Activated CD4-positive, alpha-beta T cell treated with anti-CD3 and anti-CD28 coated beads, Interleukin-2, amount 50 U/mL, for 48 hours (primary cell): ENCODE results near the gene NRF1.

Experiments used
- DNase-seq, 2 experiments: peaks; one replicate each; pipeline ENCODE4 v3.0.0-alpha.2; 2020

Gene NRF1

GRCh38 chr7:129688503-129689222 is 77.1 kb downstream of the NRF1 start:
- no peak for DNase-seq

GRCh38 chr7:129689995-129690581 is 78.6 kb downstream of the NRF1 start:
- no peak for DNase-seq

GRCh38 chr7:129690701-129691100 is 79.2 kb downstream of the NRF1 start:
- no peak for DNase-seq

- DNase-seq = no peak
These were observed 87.2 kb downstream of the NRF1 start for GRCh38 chr7:129698516-129699418.

- DNase-seq = no peak
These were observed 90.8 kb downstream of the NRF1 start for GRCh38 chr7:129702316-129702715.

GRCh38 chr7:129702761-129703338 is 91.3 kb downstream of the NRF1 start:
- DNase-seq = no peak

GRCh38 chr7:129703751-129704150 is 92.2 kb downstream of the NRF1 start:
- no peak for DNase-seq

GRCh38 chr7:129707910-129708499 is 96.5 kb downstream of the NRF1 start:
- DNase-seq = no peak

GRCh38 chr7:129713544-129713943 is 102.0 kb downstream of the NRF1 start:
- DNase-seq = no peak

GRCh38 chr7:129714514-129715063 is 103.1 kb downstream of the NRF1 start:
- no peak for DNase-seq

- no peak for DNase-seq
These were observed 108.6 kb downstream of the NRF1 start for GRCh38 chr7:129719980-129720732.

GRCh38 chr7:129721068-129721467 is 109.5 kb downstream of the NRF1 start:
- no peak for DNase-seq

GRCh38 chr7:129723679-129724078 is 112.2 kb downstream of the NRF1 start:
- no peak for DNase-seq

GRCh38 chr7:129724796-129725195 is 113.3 kb downstream of the NRF1 start:
- no peak for DNase-seq

- no peak for DNase-seq
These were observed 117.5 kb downstream of the NRF1 start for GRCh38 chr7:129728875-129729467.

GRCh38 chr7:129729511-129729910 is 118.0 kb downstream of the NRF1 start:
- DNase-seq = no peak

- no peak for DNase-seq
These were observed 118.6 kb downstream of the NRF1 start for GRCh38 chr7:129730159-129730558.

- no peak for DNase-seq
These were observed 122.9 kb downstream of the NRF1 start for GRCh38 chr7:129734400-129734799.

- DNase-seq = no peak
These were observed 127.9 kb downstream of the NRF1 start for GRCh38 chr7:129739427-129739826.

- DNase-seq = no peak
These were observed 129.3 kb downstream of the NRF1 start for GRCh38 chr7:129740574-129741410.
